Neuronal stem cell (in vitro differentiated cells): ENCODE data around the gene RMDN3.
A peak's percentile ranks its signal among the peaks of the same experiment; 100 is the strongest.

Experiments used
- DNase-seq: peaks from one replicate; pipeline ENCODE4 v3.0.0-alpha.2; 2013; ENCODE audit warnings: low spot score
- H2AFZ ChIP-seq: one replicate; pipeline ENCODE4 v1.6.1; 2013; ENCODE audit warnings: mild to moderate bottlenecking, low read length, inconsistent platforms
- H2AK5ac ChIP-seq: 2 replicates; pipeline ENCODE4 v1.6.1; 2013; ENCODE audit warnings: low read depth, mild to moderate bottlenecking, inconsistent platforms, low read length, moderate library complexity, mixed read lengths
- H2BK120ac ChIP-seq: 2 replicates; pipeline ENCODE4 v1.6.1; 2013; ENCODE audit warnings: low read depth, mild to moderate bottlenecking, inconsistent platforms, low read length, moderate library complexity, mixed read lengths
- H2BK12ac ChIP-seq: one replicate; pipeline ENCODE4 v1.6.1; 2013; ENCODE audit warnings: low read length, inconsistent platforms
- H2BK15ac ChIP-seq: 2 replicates; pipeline ENCODE4 v1.6.1; 2013; ENCODE audit warnings: mild to moderate bottlenecking, low read length, inconsistent platforms, mixed read lengths
- H2BK5ac ChIP-seq: one replicate; pipeline ENCODE4 v1.6.1; 2013; ENCODE audit warnings: inconsistent platforms, mild to moderate bottlenecking, low read length, moderate library complexity
- H3K14ac ChIP-seq: one replicate; pipeline ENCODE4 v1.6.1; 2013; ENCODE audit warnings: low read length, inconsistent platforms
- H3K18ac ChIP-seq: 2 replicates; pipeline ENCODE4 v1.6.1; 2013; ENCODE audit warnings: low read length, inconsistent platforms
- H3K23ac ChIP-seq: 2 replicates; pipeline ENCODE4 v1.6.1; 2013; ENCODE audit warnings: low read depth, mild to moderate bottlenecking, mixed read lengths, low read length, inconsistent platforms; ENCODE audit not compliant: poor library complexity
- H3K27ac ChIP-seq: replicated peaks from 3 replicates; pipeline ENCODE4 v1.5.1; 2013; ENCODE audit warnings: low read length, inconsistent platforms
- H3K27me3 ChIP-seq, 3 experiments: 2 replicates each; pipeline ENCODE4 v1.6.1; 2013; ENCODE audit warnings: low read length in 3 of 3, mild to moderate bottlenecking in 2 of 3, inconsistent platforms in 1 of 3, low read depth in 1 of 3, mixed read lengths in 1 of 3, moderate library complexity in 1 of 3; ENCODE audit not compliant: control insufficient read depth in 3 of 3, insufficient read depth in 3 of 3
- H3K36me3 ChIP-seq, 2 donors: replicated peaks in 1 of 2; 2 replicates each; pipeline ENCODE4 v1.6.1; 2013; ENCODE audit warnings: low read length in 2 of 2; ENCODE audit not compliant: control insufficient read depth in 2 of 2, insufficient read depth in 2 of 2
- H3K4ac ChIP-seq: 2 replicates; pipeline ENCODE4 v1.6.1; 2013; ENCODE audit warnings: inconsistent platforms, mild to moderate bottlenecking, low read length, moderate library complexity
- H3K4me1 ChIP-seq, 2 donors: 1 replicate in 1 of 2; 2 replicates in 1 of 2; pipeline ENCODE4 v1.6.1; 2013; ENCODE audit warnings: low read length in 2 of 2, low read depth in 1 of 2; ENCODE audit not compliant: control insufficient read depth in 2 of 2, insufficient read depth in 1 of 2
- H3K4me2 ChIP-seq: one replicate; pipeline ENCODE4 v1.6.1; 2013; ENCODE audit warnings: mild to moderate bottlenecking, low read length, inconsistent platforms; ENCODE audit not compliant: insufficient read depth, poor library complexity, severe bottlenecking
- H3K4me3 ChIP-seq, 2 donors: 2 replicates each; pipeline ENCODE4 v1.5.1; 2013; ENCODE audit warnings: low read length in 2 of 2, mild to moderate bottlenecking in 2 of 2, inconsistent platforms in 1 of 2, moderate library complexity in 1 of 2
- H3K79me1 ChIP-seq: one replicate; pipeline ENCODE4 v1.6.1; 2013; ENCODE audit warnings: low read depth, mild to moderate bottlenecking, inconsistent platforms, low read length, moderate library complexity
- H3K9ac ChIP-seq: one replicate; pipeline ENCODE4 v1.6.1; 2013; ENCODE audit warnings: mild to moderate bottlenecking, low read depth, low read length, inconsistent platforms; ENCODE audit not compliant: poor library complexity
- H3K9me3 ChIP-seq, 2 donors: replicated peaks in 1 of 2; 2 replicates each; pipeline versions ENCODE3 to v1.6.1; 2013; ENCODE audit warnings: low read length in 2 of 2, mild to moderate bottlenecking in 2 of 2, inconsistent platforms in 1 of 2, low read depth in 1 of 2, mixed read lengths in 1 of 2, moderate library complexity in 1 of 2; ENCODE audit not compliant: control insufficient read depth in 2 of 2, insufficient read depth in 1 of 2
- H4K8ac ChIP-seq: one replicate; pipeline ENCODE4 v1.6.1; 2013; ENCODE audit warnings: low read depth, mild to moderate bottlenecking, inconsistent platforms, low read length, moderate library complexity
- H4K91ac ChIP-seq: one replicate; pipeline ENCODE4 v1.6.1; 2013; ENCODE audit warnings: low read length, low read depth, mild to moderate bottlenecking, inconsistent platforms; ENCODE audit not compliant: poor library complexity
- WGBS, 2 donors: extraction: QIAGEN DNeasy Blood & Tissue Kit; methylation state at CpG; one replicate each; pipeline ENCODE4 v1.1.7; 2013; ENCODE audit warnings: missing lambda C conversion rate in 2 of 2, mixed read lengths in 1 of 2; ENCODE audit not compliant: insufficient read length in 2 of 2, insufficient replicate concordance in 1 of 2; ENCODE audit errors: extremely low coverage in 2 of 2; 5-methylcytosine and 5-hydroxymethylcytosine counted together

The RMDN3 gene

DNA sequence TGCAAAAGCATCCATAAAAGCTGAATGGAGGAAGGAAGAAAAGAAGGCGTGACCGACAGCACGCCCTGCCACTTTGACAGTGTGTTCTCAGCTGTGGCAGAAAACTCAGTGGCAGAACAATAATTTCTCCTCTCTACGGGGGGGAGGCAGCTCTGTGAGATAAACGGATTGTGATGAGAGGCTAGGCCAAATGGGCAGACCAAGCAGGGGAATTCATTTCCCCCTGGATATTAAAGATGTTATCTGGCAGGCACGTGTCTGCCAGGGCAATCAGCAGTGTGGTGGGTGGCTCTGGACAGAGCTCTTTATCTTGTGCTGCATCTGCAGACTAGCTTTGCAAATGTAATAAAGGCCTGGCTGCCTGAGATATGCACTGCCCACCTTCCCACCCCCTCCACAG, 1.9 kb upstream of the RMDN3 start:
- Histone ChIP-seq H3K36me3 (peaks cover 2 to 7% of the 10 kb centered on the region in 2 donors), H2AK5ac (peak overlapping the region; percentile 86), H2BK15ac (no peak overlapping the region), H3K4ac (no peak overlapping the region), H4K91ac (no peak overlapping the region), H3K4me2 (no peak overlapping the region), H3K18ac (peak overlapping the region; percentile 38), H4K8ac (no peak overlapping the region), H2AFZ (peak overlapping the region; percentile 60), H2BK120ac (peak overlapping the region; percentile 76), H3K4me1 (peaks cover 4 to 8% of the 10 kb centered on the region in 2 donors), H3K4me3 (no peak overlapping the region), H3K27ac (peak overlapping the region; percentile 15), H3K9ac (no peak overlapping the region), H2BK5ac (no peak overlapping the region), H3K79me1 (peaks cover 6% of the 10 kb centered on the region), H2BK12ac (no peak overlapping the region), H3K9me3 (no peaks in the 10 kb centered on the region), H3K23ac (no peak overlapping the region), H3K27me3 (no peaks in the 10 kb centered on the region), H3K14ac (no peak overlapping the region)
- no CpG with 5 or more reads among the region's 6 CpGs for WGBS, 2 donors
- DNase-seq = no peak

DNA sequence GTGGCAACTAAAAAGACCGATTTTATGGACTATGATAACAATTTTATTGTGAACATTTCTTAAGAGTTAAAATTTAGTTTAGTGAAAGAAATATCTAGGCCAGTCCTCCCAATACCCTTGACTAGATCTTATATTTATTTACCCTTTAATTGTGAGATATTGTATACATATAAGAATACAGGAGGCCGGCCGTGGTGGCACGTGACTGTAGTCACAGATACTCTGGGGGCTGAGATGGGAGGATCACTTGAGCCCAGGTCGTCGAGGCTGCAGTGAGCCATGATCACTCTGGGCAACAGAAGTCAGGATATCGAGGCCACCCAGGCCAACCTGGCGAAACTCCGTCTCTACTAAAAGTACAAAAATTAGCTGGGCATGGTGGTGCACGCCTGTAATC, 756 bp upstream of the RMDN3 start:
- H3K79me1 ChIP-seq = peaks cover 8% of the 10 kb centered on the region
- no peak overlapping the region for H2BK15ac ChIP-seq
- peak overlapping the region; percentile 94 for H2AFZ ChIP-seq
- H4K91ac ChIP-seq = no peak overlapping the region
- H3K9ac ChIP-seq = no peak overlapping the region
- H3K9me3 ChIP-seq = no peaks in the 10 kb centered on the region
- H2AK5ac ChIP-seq = no peak overlapping the region
- no peak overlapping the region for H2BK120ac ChIP-seq
- H3K4ac ChIP-seq = no peak overlapping the region
- no peak overlapping the region for H3K23ac ChIP-seq
- no CpG with 5 or more reads among the region's 10 CpGs for WGBS, 2 donors
- no peak overlapping the region for H4K8ac ChIP-seq
- peak overlapping the region in 1 of 2 donors; percentile 94 for H3K4me3 ChIP-seq
- H3K18ac ChIP-seq = peak overlapping the region; percentile 71
- no peak overlapping the region for H2BK5ac ChIP-seq
- H3K14ac ChIP-seq = no peak overlapping the region
- no peak for DNase-seq
- peaks cover 4 to 8% of the 10 kb centered on the region in 2 donors for H3K4me1 ChIP-seq
- peak overlapping the region; percentile 11 for H3K4me2 ChIP-seq
- peak overlapping the region; percentile 22 for H2BK12ac ChIP-seq
- H3K27ac ChIP-seq = peak overlapping the region; percentile 92
- H3K36me3 ChIP-seq = peaks cover 5 to 18% of the 10 kb centered on the region in 2 donors
- H3K27me3 ChIP-seq = no peaks in the 10 kb centered on the region

GRCh38 chr15:40754574-40754882, 526 bp downstream of the RMDN3 start:
- Histone ChIP-seq H4K8ac (no peak overlapping the region), H2BK5ac (no peak overlapping the region), H3K9me3 (no peaks in the 10 kb centered on the region), H3K18ac (no peak overlapping the region), H3K4me3 (peak overlapping the region; percentile 86 to 94), H3K36me3 (peaks cover 7 to 27% of the 10 kb centered on the region in 2 donors), H3K4ac (peak overlapping the region; percentile 84), H3K4me2 (peak overlapping the region; percentile 83), H3K4me1 (peaks cover 4 to 8% of the 10 kb centered on the region in 2 donors), H3K27me3 (no peaks in the 10 kb centered on the region), H2BK12ac (no peak overlapping the region), H2AFZ (peak overlapping the region; percentile 94), H2BK120ac (no peak overlapping the region), H2AK5ac (no peak overlapping the region), H2BK15ac (no peak overlapping the region), H3K23ac (peak overlapping the region; percentile 73), H3K9ac (peak overlapping the region; percentile 81), H3K14ac (no peak overlapping the region), H3K79me1 (peaks cover 8% of the 10 kb centered on the region), H4K91ac (no peak overlapping the region), H3K27ac (no peak overlapping the region)
- no CpG with 5 or more reads among the region's 22 CpGs for WGBS, 2 donors
- no peak for DNase-seq

- no peak overlapping the region for H3K9ac ChIP-seq
- no peak overlapping the region for H2AK5ac ChIP-seq
- peaks cover 8% of the 10 kb centered on the region for H3K79me1 ChIP-seq
- H3K36me3 ChIP-seq = peaks cover 10 to 51% of the 10 kb centered on the region in 2 donors
- H2BK12ac ChIP-seq = no peak overlapping the region
- peaks cover 3 to 6% of the 10 kb centered on the region in 2 donors for H3K4me1 ChIP-seq
- no peak overlapping the region for H2BK15ac ChIP-seq
- no peak overlapping the region for H2BK5ac ChIP-seq
- WGBS, 2 donors = no CpG with 5 or more reads among the region's 12 CpGs
- no peak overlapping the region for H3K4ac ChIP-seq
- H3K23ac ChIP-seq = no peak overlapping the region
- DNase-seq = no peak
- H4K8ac ChIP-seq = no peak overlapping the region
- no peak overlapping the region for H2BK120ac ChIP-seq
- no peak overlapping the region for H3K18ac ChIP-seq
- H3K4me2 ChIP-seq = no peak overlapping the region
- no peak overlapping the region for H3K27ac ChIP-seq
- H3K27me3 ChIP-seq = no peaks in the 10 kb centered on the region
- H3K14ac ChIP-seq = no peak overlapping the region
- H4K91ac ChIP-seq = no peak overlapping the region
- H2AFZ ChIP-seq = no peak overlapping the region
- H3K4me3 ChIP-seq = no peak overlapping the region
- H3K9me3 ChIP-seq = no peaks in the 10 kb centered on the region
Measured at GRCh38 chr15:40751745-40752144, 3.3 kb downstream of the RMDN3 start.
